Bronchial epithelial cell (primary cell): ENCODE results near the gene STARD10. TPM values are rescaled to one million over a fixed set of nuclear protein-coding genes. Genes with fewer than 3 reads are reported as not detected.

Experiments
- DNase-seq: peaks from one replicate; pipeline ENCODE4 v3.0.0-alpha.2; 2010; ENCODE audit warnings: low read depth
- FAIRE-seq: peaks from 2 replicates; lab custom pipeline; 2011; peaks lifted over from hg19 to GRCh38; lab: Jason Lieb, UNC
- H3K27me3 ChIP-seq: 2 replicates; pipeline ENCODE4 v1.5.1; 2011; ENCODE audit warnings: low read length; ENCODE audit not compliant: control insufficient read depth, insufficient read depth
- H3K36me3 ChIP-seq: 2 replicates; pipeline ENCODE4 v1.5.1; 2011; ENCODE audit warnings: low read length; ENCODE audit not compliant: control insufficient read depth, insufficient read depth
- H3K4me3 ChIP-seq: 2 replicates; pipeline ENCODE4 v1.5.1; 2011; ENCODE audit warnings: mild to moderate bottlenecking, low read depth, low read length, control low read depth
- CTCF ChIP-seq: IDR thresholded peaks from 2 replicates; pipeline ENCODE4 v1.5.1; 2011; ENCODE audit warnings: mild to moderate bottlenecking, moderate library complexity, low read length, control low read depth, inconsistent platforms; ENCODE audit not compliant: insufficient read depth, severe bottlenecking
- total RNA-seq: library from RNA; depleted of rRNA; stranded (reverse); fragments of >200 nt; gene quantifications from 2 replicates; pipeline ENCODE4 v1.2.1, GENCODE V29; 2014

STARD10 gene
- total RNA-seq, 1 donor from 2014 or later: 118 TPM

- Histone ChIP-seq H3K27me3 (no peaks in the 10 kb centered on the region), H3K36me3 (peaks cover 4% of the 10 kb centered on the region), H3K4me3 (no peak overlapping the region)
- TF ChIP-seq CTCF: no peak
- DNase-seq (peak; percentile 89), FAIRE-seq (no peak)
Measured at GRCh38 chr11:72838691-72839305, 45.0 kb upstream of the STARD10 start.

GRCh38 chr11:72836111-72836510 is 42.3 kb upstream of the STARD10 start:
- no peak for FAIRE-seq
- no peak overlapping the region for H3K4me3 ChIP-seq
- H3K27me3 ChIP-seq: no peaks in the 10 kb centered on the region
- DNase-seq: no peak
- no peaks in the 10 kb centered on the region for H3K36me3 ChIP-seq
- TF ChIP-seq CTCF: no peak

GRCh38 chr11:72834905-72835304 is 41.1 kb upstream of the STARD10 start:
- Histone ChIP-seq H3K4me3 (no peak overlapping the region), H3K27me3 (no peaks in the 10 kb centered on the region), H3K36me3 (peaks cover under 1% of the 10 kb centered on the region)
- TF ChIP-seq CTCF: no peak
- FAIRE-seq (no peak), DNase-seq (no peak)

- no peaks in the 10 kb centered on the region for H3K27me3 ChIP-seq
- no peak overlapping the region for H3K4me3 ChIP-seq
- DNase-seq: no peak
- FAIRE-seq: no peak
- peaks cover 3% of the 10 kb centered on the region for H3K36me3 ChIP-seq
- TF ChIP-seq CTCF: no peak
Measured at GRCh38 chr11:72833811-72834493, 40.1 kb upstream of the STARD10 start.

GRCh38 chr11:72833083-72833733 is 39.4 kb upstream of the STARD10 start:
- FAIRE-seq (peak; percentile 7), DNase-seq (no peak)
- TF ChIP-seq CTCF: no peak
- peaks cover 5% of the 10 kb centered on the region for H3K36me3 ChIP-seq
- H3K27me3 ChIP-seq: no peaks in the 10 kb centered on the region
- H3K4me3 ChIP-seq: no peak overlapping the region
